GM19397 (cell line): ENCODE data around the gene HSPA12B.
A peak's percentile ranks its signal among the peaks of the same experiment; 100 is the strongest.

Experiments used
- ATAC-seq: cut with Tn5 transposase; IDR thresholded peaks from one replicate; pipeline ENCODE4 v1.9.1; 2021; ENCODE audit warnings: mild to moderate bottlenecking, moderate library complexity; ENCODE audit not compliant: unreplicated experiment

HSPA12B gene

GRCh38 chr20:3765171-3765882, 32.8 kb downstream of the HSPA12B start:
- no peak for ATAC-seq

- no peak for ATAC-seq
These were observed 34.1 kb downstream of the HSPA12B start for GRCh38 chr20:3766422-3767109.

GRCh38 chr20:3767110-3767426, 34.6 kb downstream of the HSPA12B start:
- no peak for ATAC-seq

GRCh38 chr20:3767427-3768341, 35.2 kb downstream of the HSPA12B start, which contains the start of gene ADISSP:
ADISSP (minus strand) TSS chr20:3767753; CDS start chr20:3760100, 7,653 bp downstream.
- peak; percentile 95 for ATAC-seq

GRCh38 chr20:3768342-3769130, 36.1 kb downstream of the HSPA12B start:
- ATAC-seq: peak; percentile 30

- no peak for ATAC-seq
These were observed 39.1 kb downstream of the HSPA12B start for GRCh38 chr20:3771552-3772058.

GRCh38 chr20:3775457-3776108, 43.1 kb downstream of the HSPA12B start:
- ATAC-seq: no peak

- ATAC-seq: no peak
These were observed 44.9 kb downstream of the HSPA12B start for GRCh38 chr20:3777381-3777715.

GRCh38 chr20:3777716-3778629, 45.5 kb downstream of the HSPA12B start:
- ATAC-seq: no peak

- ATAC-seq: no peak
These were observed 46.5 kb downstream of the HSPA12B start for GRCh38 chr20:3778976-3779375.

GRCh38 chr20:3781153-3781910, 48.8 kb downstream of the HSPA12B start, which contains the start of gene SPEF1:
SPEF1 (minus strand) TSS chr20:3781448; CDS start chr20:3781287, 161 bp downstream.
- peak; percentile 47 for ATAC-seq

- ATAC-seq: no peak
These were observed 50.1 kb downstream of the HSPA12B start for GRCh38 chr20:3782597-3782996.

- no peak for ATAC-seq
These were observed 50.6 kb downstream of the HSPA12B start for GRCh38 chr20:3783068-3783489.

GRCh38 chr20:3783511-3784195, 51.2 kb downstream of the HSPA12B start:
- ATAC-seq: no peak

- ATAC-seq: no peak
These were observed 51.9 kb downstream of the HSPA12B start for GRCh38 chr20:3784216-3784853.

- no peak for ATAC-seq
These were observed 52.4 kb downstream of the HSPA12B start for GRCh38 chr20:3784863-3785239.
